GM12892 (cell line): ENCODE results near the gene CAGE1.

Experiments
- DNase-seq: peaks from one replicate; pipeline ENCODE4 v3.0.0; 2011; ENCODE audit not compliant: insufficient read length
- FAIRE-seq: peaks from 2 replicates; lab custom pipeline; 2011; peaks lifted over from hg19 to GRCh38; lab: Jason Lieb, UNC
- POLR2A ChIP-seq: IDR thresholded peaks from 2 replicates; pipeline ENCODE4 v1.6.1; 2011; ENCODE audit warnings: low read depth, low read length, control low read depth
- POLR2AphosphoS5 ChIP-seq: IDR thresholded peaks from 2 replicates; pipeline ENCODE4 v1.6.1; 2011; ENCODE audit warnings: low read depth, low read length, control low read depth
- TAF1 ChIP-seq: IDR thresholded peaks from 2 replicates; pipeline ENCODE4 v1.6.1; 2011; ENCODE audit warnings: low read depth, mild to moderate bottlenecking, control low read depth, low read length, borderline replicate concordance

CAGE1 gene

DNA sequence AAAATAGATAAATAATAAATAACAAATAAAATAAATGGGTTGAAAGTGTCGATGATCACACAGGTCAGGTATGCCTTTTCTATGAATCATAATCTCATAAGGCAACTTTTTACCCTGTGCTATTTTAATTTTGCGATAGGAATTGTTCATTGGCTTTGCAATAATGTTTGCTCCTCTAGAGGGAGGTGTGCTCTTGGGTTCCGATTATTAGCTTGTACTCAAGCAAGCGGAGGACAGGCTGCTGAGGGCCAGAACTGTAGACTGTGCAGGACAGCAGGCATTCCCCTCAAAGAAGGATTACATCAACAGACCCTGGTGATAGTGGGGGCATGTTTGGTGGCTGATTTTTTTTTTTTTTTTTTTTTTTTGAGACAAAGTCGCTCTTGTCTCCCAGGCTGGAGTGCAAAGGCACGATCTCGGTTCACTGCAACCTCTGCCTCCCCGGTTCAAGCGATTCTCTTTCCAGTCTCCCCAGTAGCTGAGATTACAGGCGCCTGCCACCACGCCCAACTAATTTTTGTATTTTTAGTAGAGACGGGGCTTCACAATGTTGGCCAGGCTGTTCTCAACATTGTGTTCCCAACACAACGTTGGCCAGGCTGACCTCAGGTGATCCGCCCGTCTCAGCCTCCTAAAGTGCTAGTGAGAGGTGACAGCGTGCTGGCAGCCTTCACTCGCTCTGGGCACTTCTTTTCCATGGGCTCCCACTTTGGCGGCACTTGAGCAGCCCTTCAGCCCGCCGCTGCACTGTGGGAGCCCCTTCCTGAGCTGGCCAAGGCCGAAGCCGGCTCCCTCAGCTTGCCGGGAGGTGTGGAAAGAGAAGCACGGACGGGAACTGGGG lies 35.6 kb upstream of the CAGE1 start:
- TF ChIP-seq TAF1 (no peak), POLR2AphosphoS5 (no peak), POLR2A (no peak)
- no peak for FAIRE-seq

DNA sequence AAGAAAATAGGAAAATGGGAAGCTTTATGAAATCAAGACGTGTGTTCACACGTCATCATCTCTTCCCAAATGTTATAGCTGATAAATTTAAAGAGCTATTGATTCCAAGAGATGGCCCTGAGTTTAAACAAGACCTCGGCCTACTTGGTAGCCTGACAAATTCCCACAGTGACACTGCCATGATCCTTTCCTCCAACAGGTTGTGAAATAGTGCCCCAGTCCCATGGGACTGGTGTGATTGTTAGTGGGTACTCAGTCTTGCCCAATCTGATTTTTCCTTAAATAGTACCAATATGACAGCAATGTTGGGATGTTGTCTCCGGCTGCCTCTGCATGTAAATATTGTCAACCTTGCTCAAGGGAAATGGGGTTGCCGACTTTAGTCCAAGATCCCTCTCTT lies 34.5 kb upstream of the CAGE1 start:
- no peak for FAIRE-seq
- no peak for DNase-seq
- no peak for TF ChIP-seq TAF1

More for the DNA sequence above, 35.6 kb upstream of the CAGE1 start:
- DNase-seq: no peak

DNA sequence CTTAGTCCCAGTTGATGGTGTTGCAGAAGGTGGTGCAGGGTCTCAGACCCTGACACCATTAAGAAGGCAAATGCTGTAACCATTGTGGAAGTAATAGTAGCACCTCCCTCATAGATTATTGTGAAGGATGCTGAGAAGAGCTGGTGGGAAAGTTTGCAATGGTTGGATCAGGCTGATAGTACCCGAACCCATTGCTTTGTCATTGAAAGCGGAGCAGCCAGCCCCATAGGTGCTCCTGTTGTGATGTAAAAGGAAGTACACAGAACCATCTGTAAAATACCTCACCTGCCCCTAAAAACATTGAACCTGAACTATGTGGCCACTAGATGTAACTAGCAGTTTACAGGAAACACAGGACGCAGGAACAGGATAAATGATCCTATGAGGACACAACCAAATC lies 31.5 kb upstream of the CAGE1 start:
- FAIRE-seq (no peak), DNase-seq (no peak)
- TF ChIP-seq POLR2A (no peak), TAF1 (no peak), POLR2AphosphoS5 (no peak)

DNA sequence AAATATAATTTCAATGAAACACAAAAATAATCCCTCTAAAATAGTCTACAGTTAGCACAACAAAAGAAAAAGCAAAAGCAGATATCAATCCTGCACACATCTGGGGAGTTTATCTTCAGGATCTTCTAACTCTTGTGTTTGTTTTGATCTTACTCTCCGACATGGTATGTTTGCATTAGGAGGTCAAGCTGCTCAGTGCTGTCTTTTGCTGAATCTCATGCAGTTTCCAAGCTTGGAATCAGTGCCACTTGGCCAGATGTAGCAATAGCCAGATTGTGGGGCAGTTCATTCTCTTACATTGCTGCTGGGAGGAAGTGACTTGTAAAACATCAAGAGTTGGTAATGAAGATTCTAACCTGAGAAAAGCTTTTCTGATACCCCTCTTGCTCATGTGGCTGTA lies 29.5 kb upstream of the CAGE1 start:
- no peak for TF ChIP-seq POLR2AphosphoS5
- TF ChIP-seq POLR2A: no peak
- TF ChIP-seq TAF1: no peak
- DNase-seq (no peak), FAIRE-seq (no peak)

DNA sequence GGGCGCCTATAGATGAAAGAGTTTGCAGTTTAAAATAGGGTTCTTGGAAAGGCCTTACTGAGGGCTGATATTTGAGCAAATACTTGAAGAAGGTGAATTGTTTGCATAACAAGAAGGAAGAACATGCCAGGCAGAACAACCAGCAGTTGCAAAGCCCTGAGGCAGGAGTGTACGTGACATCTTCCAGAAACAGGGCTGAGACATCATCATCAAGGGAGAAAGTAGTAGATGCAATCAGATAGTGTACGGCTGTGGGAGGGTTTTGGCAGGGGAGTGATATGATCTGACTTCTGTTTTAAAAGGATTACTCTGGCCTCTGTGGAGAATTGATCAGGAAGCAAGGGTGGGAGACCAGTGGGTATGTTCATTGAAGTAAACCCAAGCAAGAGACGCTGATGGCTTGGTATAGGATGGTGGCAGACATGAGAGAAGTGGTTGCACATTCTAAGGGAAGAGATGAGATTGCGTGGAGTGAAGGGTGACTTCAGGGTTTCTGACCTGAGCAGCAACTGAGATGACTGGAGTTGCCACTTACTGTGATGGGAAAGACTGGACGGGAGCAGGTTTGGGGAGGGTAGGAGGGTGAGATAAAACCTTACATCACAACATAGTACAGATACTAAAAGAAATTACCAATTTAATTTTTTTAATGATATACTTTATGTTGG lies 28.8 kb upstream of the CAGE1 start:
- no peak for TF ChIP-seq TAF1
- TF ChIP-seq POLR2A: no peak
- TF ChIP-seq POLR2AphosphoS5: no peak; the same call in 1 of the 2 replicates
- FAIRE-seq (no peak), DNase-seq (no peak)

DNA sequence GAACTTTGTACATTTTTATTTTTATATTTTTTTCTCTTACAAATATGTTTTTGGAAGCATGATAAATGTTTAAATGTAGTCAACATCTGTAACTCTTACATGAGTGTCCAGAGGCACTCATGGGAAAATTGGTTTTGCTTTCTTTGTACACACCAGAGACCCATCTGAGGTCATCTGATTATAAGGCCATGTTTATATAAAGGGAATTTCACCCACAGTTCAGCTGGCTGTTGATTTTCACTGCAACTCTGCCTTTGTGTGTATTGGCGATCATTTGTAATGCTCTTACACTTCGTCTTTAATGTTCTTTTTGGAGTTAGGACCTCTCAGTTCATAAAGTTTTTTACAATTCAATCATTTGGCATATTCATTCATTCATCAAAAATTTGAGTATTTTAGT lies 28.1 kb upstream of the CAGE1 start:
- TF ChIP-seq POLR2AphosphoS5 (no peak), TAF1 (no peak), POLR2A (no peak)
- no peak for FAIRE-seq
- DNase-seq: no peak

DNA sequence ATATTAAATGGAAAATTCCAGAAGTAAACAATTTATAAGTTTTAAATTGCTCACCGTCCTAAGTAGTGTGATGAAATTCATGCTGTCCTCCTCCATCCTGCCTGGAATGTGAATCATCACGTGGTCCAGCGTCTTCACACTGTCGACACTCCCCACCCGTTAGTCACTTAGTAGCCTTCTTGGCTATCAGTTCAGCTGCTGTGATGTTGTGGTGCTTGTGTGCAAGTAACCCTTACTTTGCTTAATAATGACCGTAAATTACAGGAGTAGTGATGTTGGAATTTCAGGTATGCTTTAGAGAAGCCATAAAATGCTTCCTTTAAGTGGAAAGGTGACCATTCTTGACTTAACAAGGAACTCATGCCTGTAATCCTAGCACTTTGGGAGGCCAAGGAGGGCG lies 25.3 kb upstream of the CAGE1 start:
- TF ChIP-seq POLR2AphosphoS5 (no peak), TAF1 (no peak), POLR2A (no peak)
- FAIRE-seq (no peak), DNase-seq (no peak)

DNA sequence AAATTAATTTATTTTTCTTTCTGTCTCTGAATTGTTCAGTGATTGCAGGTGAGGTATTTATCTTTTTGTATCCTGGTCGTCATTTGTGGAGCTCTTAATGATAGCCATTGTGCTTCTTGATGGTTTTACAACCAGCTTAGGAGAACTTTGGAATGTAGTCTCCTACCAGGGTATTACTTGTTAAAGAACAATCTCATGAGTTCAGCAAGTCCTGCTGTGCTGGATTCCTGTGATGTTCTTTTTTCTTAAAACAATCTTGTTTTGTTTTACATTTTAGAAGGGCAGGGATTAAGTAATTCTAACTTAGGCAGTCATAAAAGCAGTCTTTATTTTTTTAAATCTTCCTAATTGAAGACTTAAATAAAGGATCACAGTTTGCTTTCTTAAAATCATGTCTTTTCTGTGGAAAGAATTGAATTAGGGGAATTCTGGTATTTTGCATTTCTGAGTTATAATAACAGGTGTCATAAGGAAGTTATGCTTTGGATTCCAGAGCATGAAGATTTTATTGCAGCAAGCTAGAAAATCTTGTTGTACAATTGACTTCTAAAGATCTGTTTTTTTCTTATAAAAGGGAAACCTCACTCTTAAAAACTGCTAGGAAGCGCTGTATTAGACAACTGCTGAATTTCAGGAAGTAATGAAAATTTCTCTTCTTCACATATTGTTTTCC lies 23.7 kb upstream of the CAGE1 start:
- FAIRE-seq (no peak), DNase-seq (no peak)
- TF ChIP-seq POLR2A (no peak), TAF1 (no peak), POLR2AphosphoS5 (no peak)

DNA sequence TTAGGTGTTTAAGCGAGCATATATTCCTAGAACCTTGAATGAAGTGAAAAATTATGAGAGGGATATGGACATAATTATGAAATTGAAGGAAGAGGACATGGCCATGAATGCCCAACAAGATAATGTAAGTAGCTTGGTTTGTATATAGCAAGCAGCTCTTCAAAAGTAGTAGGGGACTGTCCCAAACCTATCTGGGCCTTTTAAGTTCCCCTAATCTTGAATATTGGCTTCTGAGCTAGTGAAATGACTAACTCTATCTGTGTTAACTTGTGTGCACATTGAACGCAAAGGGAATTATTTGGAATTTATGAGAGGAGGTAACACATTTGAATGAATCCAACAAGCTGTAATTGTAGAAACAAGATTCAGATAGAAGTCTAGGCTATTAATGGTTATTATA lies 21.8 kb upstream of the CAGE1 start:
- FAIRE-seq (no peak), DNase-seq (no peak)
- no peak for TF ChIP-seq TAF1
- TF ChIP-seq POLR2AphosphoS5: no peak
- TF ChIP-seq POLR2A: no peak

DNA sequence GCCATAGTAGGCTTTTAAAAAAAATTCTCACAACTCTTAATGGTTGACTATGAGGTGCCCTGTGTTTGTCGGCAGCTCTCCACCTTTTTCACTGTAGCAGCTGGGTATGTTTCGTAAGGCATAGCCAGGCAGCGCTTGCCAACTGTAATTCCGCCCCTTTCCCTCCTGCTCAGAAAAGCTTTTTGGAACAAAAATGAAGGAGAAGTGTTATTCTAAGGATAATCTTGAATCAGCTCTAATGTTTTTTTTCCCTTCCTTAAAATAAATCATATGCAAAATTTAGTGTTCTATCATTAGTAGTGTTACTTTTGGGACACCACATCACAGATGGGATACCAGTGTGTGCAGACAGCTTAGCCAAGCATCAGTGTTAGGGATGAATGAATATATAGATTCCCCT lies 21.3 kb upstream of the CAGE1 start:
- TF ChIP-seq TAF1 (no peak), POLR2A (no peak), POLR2AphosphoS5 (no peak)
- no peak for FAIRE-seq
- DNase-seq: no peak

DNA sequence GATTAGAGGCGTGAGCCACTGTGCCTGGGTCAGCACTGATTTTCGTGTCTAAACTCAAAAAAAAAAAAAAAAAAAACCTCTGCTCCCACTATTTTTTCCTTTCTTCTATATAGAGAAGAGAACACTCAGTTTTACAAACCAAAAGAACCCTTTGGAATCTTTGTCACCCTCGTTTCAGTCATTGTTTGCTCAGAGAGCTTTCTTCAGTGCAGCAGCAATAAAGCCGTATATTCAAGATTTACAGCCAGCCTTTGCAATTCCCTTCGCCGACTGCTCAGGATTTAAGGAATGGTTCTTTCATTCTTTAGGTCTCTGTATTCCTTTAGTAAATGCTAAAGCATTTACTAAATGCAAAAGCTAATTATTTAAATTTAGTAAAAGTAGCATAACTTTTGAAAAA lies 20.2 kb upstream of the CAGE1 start:
- no peak for FAIRE-seq
- TF ChIP-seq POLR2A: no peak
- no peak for TF ChIP-seq TAF1
- no peak for TF ChIP-seq POLR2AphosphoS5
- no peak for DNase-seq
